ENCODE measurements around the gene PLK3. TPM values are rescaled to one million over a fixed set of nuclear protein-coding genes. Genes with fewer than 3 reads are reported as not detected.

The PLK3 gene
- total and polyA plus RNA-seq, 2 experiments from 2014 or later: 18.2 to 40.1 TPM

GRCh38 chr1:44828841-44829440 is 28.8 kb downstream of the PLK3 start:
- H3K27me3 ChIP-seq: no peaks in the 10 kb centered on the region
- no peaks in the 10 kb centered on the region for H3K79me2 ChIP-seq
- no peaks in the 10 kb centered on the region for H3K9me3 ChIP-seq (ENCODE audit: low read depth)
- H3K9me2 ChIP-seq (replicated peaks; ENCODE audit: insufficient read depth): no peaks in the 10 kb centered on the region
- H3K4me1 ChIP-seq (ENCODE audit: insufficient read depth): no peaks in the 10 kb centered on the region
- no peak overlapping the region for H2AFZ ChIP-seq
- 96% methylated on average over 15 of the region's 15 CpGs for WGBS (ENCODE audit: low lambda C conversion rate, missing lambda C conversion rate)
- H3K36me3 ChIP-seq (replicated peaks; ENCODE audit: insufficient read depth, low read depth): no peaks in the 10 kb centered on the region
- no peaks in the 10 kb centered on the region for H4K20me1 ChIP-seq (ENCODE audit: insufficient read depth, poor library complexity, severe bottlenecking)
- no peak for DNase-seq (ENCODE audit: low spot score)
- no peak overlapping the region for H3K4me2 ChIP-seq
- H3K4me3 ChIP-seq: no peak overlapping the region
- TF ChIP-seq, protein P1, sequence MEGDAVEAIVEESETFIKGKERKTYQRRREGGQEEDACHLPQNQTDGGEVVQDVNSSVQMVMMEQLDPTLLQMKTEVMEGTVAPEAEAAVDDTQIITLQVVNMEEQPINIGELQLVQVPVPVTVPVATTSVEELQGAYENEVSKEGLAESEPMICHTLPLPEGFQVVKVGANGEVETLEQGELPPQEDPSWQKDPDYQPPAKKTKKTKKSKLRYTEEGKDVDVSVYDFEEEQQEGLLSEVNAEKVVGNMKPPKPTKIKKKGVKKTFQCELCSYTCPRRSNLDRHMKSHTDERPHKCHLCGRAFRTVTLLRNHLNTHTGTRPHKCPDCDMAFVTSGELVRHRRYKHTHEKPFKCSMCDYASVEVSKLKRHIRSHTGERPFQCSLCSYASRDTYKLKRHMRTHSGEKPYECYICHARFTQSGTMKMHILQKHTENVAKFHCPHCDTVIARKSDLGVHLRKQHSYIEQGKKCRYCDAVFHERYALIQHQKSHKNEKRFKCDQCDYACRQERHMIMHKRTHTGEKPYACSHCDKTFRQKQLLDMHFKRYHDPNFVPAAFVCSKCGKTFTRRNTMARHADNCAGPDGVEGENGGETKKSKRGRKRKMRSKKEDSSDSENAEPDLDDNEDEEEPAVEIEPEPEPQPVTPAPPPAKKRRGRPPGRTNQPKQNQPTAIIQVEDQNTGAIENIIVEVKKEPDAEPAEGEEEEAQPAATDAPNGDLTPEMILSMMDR (IDR thresholded peaks at IDR 0.05; ENCODE audit: poor library complexity): no peak
- TF ChIP-seq EZH2 (IDR thresholded peaks at IDR 0.05; ENCODE audit: borderline replicate concordance) (no peak), EZH2phosphoT487 (IDR thresholded peaks at IDR 0.05; ENCODE audit: low read depth, severe bottlenecking, unreplicated experiment) (no peak)
- no peak overlapping the region for H3K27ac ChIP-seq

DNA sequence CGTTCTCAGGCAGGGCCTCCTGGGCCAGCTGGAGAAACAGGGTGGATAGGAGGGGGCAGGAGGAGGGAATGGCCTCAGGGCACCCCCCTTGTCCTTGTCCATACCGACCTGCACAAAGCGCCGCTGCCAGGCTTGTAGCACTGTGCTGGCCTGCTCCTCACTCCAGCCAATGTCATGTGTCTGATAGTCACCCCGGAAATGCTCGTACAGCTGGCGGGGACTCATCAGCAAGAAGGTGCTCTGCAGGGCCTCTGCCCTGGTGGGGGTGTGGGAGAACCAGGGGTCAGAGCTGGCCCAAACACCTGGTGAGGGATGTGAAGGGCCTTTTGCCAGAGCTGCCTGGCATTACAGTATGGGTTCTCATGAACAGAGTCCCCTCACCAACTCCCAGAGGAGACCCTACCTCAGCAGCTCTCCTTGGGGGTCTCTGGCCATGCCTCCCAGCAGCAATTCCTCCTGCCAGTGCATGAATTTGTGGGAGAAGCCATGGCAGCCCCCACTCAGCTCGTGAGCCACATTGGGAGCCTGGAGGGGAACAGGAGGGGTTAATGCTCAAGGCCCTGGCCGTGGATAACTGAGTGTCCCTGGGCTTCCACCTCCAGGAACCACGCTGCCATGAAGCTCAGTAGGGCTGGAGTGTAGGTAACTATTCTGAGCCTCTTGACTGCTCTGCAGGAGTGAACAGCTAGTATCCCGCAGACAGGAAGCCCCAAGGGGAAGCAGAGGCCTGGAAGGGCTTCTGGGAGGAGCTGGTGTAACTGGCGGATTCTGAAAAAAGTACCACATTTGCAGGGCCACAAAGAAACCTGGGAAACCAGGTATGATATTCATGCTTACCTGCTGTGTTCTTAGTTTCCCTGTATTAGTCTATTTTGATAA is 29.6 kb downstream of the PLK3 start:
- 91% methylated on average over 12 of the region's 12 CpGs for WGBS (ENCODE audit: low lambda C conversion rate, missing lambda C conversion rate)

DNA sequence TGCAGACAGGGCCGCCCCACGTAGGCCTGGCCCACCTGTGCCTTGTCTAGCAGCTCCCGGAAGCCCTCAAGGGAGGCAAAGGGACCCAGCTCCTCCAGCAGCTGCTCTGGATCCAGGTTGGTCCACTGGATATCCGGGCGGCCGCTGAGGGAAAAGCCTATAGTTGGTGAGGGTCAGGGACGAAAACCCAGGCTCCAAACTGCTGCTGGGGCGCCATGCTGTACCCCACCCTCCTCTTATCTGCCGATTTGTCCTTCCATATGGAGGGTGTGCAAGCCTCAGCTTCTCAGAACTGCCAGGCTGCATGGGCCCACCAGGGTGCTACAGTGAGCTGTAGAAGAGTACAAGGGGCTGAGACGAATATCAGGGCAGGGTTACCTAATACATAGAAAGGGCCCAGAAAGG is 30.7 kb downstream of the PLK3 start:
- H3K27me3 ChIP-seq: no peaks in the 10 kb centered on the region
- no peak for DNase-seq (ENCODE audit: low spot score)
- H3K4me3 ChIP-seq: no peak overlapping the region
- H3K79me2 ChIP-seq: no peaks in the 10 kb centered on the region
- H2AFZ ChIP-seq: no peak overlapping the region
- H3K4me1 ChIP-seq (ENCODE audit: insufficient read depth): no peaks in the 10 kb centered on the region
- WGBS (ENCODE audit: low lambda C conversion rate, missing lambda C conversion rate): 89% methylated on average over 10 of the region's 10 CpGs
- no peaks in the 10 kb centered on the region for H4K20me1 ChIP-seq (ENCODE audit: insufficient read depth, poor library complexity, severe bottlenecking)
- no peaks in the 10 kb centered on the region for H3K9me3 ChIP-seq (ENCODE audit: low read depth)
- H3K9me2 ChIP-seq (replicated peaks; ENCODE audit: insufficient read depth): no peaks in the 10 kb centered on the region
- no peak overlapping the region for H3K4me2 ChIP-seq
- no peak overlapping the region for H3K27ac ChIP-seq
- H3K36me3 ChIP-seq (replicated peaks; ENCODE audit: insufficient read depth, low read depth): no peaks in the 10 kb centered on the region
- TF ChIP-seq EZH2 (IDR thresholded peaks at IDR 0.05; ENCODE audit: borderline replicate concordance): no peak
- no peak for TF ChIP-seq EZH2phosphoT487 (IDR thresholded peaks at IDR 0.05; ENCODE audit: low read depth, severe bottlenecking, unreplicated experiment)
- TF ChIP-seq, protein P1 (IDR thresholded peaks at IDR 0.05; ENCODE audit: poor library complexity): no peak

More for the DNA sequence above, 29.6 kb downstream of the PLK3 start:
- Histone ChIP-seq H3K36me3 (replicated peaks; ENCODE audit: insufficient read depth, low read depth) (no peaks in the 10 kb centered on the region), H2AFZ (no peak overlapping the region), H3K27ac (no peak overlapping the region), H3K4me2 (no peak overlapping the region), H3K9me2 (replicated peaks; ENCODE audit: insufficient read depth) (no peaks in the 10 kb centered on the region), H3K4me3 (no peak overlapping the region), H4K20me1 (ENCODE audit: insufficient read depth, poor library complexity, severe bottlenecking) (no peaks in the 10 kb centered on the region), H3K9me3 (ENCODE audit: low read depth) (no peaks in the 10 kb centered on the region), H3K4me1 (ENCODE audit: insufficient read depth) (no peaks in the 10 kb centered on the region), H3K27me3 (no peaks in the 10 kb centered on the region), H3K79me2 (no peaks in the 10 kb centered on the region)
- TF ChIP-seq EZH2 (IDR thresholded peaks at IDR 0.05; ENCODE audit: borderline replicate concordance) (no peak), EZH2phosphoT487 (IDR thresholded peaks at IDR 0.05; ENCODE audit: low read depth, severe bottlenecking, unreplicated experiment) (no peak)
- TF ChIP-seq, protein P1 (IDR thresholded peaks at IDR 0.05; ENCODE audit: poor library complexity): no peak
- DNase-seq (ENCODE audit: low spot score): no peak

Data from hepatocyte (in vitro differentiated cells).